Measurements from ENCODE around the gene XXYLT1.

The XXYLT1 gene

DNA sequence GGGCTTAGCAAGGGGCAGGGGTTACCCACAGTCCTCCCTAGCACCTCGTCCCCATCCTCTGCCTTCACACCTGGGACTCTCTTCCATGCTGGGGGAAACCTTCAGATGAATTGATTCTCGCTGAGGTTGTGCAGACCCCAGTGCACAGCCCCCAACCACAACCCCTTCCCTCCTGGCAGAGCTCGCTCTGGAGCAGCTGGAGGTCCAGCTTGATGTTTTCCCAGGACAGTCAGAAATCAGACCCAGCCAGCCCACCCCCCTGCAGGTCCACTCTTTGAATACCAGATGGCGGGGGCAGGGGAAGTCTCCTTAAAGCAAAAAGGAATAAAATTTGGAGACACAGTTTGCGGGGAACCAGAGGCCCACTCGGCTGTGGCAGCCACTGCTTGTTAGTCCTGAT lies 234.4 kb downstream of the XXYLT1 start:
- DNase-seq = no peak

DNA sequence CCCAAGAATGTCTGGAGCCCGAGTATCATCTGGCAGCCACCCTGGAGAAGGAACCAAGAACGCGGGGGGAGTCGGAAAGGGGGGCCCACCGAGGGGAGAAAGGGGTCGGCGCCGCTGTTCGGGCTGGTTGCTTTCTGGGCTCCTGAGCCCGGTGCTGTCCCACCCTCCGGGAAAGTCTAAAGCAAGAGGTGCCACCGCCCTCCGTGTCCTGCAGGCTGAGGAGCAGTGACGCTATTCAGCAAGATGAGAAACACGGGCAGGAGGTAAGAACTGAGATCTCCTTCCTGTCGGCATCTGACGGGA lies 234.8 kb downstream of the XXYLT1 start:
- DNase-seq = no peak

DNA sequence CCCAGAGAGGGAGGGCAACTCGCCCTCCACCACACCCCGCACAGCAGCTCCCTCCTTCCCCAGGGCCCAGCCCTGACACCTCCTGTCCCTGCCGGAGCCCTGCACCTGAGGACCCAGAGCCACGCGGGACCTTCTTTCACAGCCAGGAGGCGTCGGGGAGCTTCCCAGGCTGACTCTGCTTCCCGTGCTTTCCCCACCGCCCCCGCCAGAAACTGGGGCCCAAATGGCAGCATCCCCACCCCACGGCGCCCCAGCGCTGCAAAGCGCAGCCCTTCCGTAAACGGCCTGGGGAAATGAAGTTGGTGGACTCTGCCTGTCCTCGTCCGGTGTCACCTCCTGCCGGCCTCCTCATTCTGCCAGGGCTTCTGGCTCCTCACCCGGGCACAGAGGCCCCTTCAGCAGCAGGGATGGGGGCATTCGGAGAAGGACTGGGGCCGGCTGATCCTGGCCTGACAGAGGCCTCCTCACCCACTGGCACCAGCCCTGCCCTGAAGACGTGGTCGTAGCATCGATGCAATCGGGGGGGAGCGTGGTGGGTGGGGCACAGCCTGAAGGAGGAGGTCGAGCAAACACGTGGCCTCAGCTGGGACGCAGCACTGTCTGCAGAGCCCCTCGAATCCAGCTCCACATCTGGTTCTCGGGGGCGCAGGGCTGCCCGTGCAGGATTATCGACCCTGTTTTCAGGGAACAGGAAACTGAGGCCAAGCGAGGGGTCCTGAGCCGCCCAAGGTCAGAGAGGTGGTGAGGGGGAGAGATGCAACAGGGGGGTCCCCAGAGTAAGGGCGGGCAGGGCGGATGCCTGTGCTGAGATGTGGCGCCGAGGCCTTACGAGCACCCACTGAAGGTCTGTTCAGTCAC lies 235.4 kb downstream of the XXYLT1 start:
- DNase-seq = no peak

DNA sequence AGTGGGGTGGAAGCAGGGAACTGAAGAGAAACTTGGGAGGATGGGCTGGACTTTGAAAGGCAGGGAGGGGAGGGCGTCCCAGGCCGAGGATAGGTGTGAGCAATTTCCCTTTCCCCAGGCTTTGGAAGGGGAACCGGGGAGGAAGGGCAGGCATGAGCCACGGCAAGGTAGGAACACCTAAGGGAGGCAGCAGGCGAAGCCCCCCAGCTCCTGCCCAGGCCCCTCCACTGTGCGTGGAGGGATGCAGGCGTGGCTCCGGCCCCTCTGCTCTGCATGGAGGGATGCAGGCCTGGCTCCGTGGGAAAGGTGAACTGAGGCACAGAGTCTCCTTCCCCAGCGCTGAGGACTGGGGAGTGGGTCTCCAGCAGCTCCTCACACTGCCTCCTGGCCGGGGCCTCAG lies 236.4 kb downstream of the XXYLT1 start:
- DNase-seq = no peak

DNA sequence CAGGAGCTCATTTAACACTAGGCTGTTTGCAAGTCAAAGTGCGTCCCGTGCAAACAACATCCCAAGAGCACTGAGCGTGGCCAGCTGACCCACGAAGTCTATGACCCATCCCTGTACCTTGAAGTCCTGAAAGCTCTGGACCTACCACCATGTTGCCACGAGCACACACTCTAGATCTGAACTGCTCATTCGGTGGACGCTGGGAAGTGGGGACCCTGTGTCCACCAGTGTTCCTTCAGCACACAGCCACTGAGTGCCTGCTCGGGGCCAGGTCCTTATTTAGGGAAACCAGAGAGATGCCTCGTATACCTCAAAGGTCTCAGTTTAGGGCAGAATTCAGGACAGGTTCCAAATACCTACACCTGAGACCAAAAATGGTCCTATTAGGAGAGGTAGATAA lies 236.9 kb downstream of the XXYLT1 start:
- DNase-seq = no peak

DNA sequence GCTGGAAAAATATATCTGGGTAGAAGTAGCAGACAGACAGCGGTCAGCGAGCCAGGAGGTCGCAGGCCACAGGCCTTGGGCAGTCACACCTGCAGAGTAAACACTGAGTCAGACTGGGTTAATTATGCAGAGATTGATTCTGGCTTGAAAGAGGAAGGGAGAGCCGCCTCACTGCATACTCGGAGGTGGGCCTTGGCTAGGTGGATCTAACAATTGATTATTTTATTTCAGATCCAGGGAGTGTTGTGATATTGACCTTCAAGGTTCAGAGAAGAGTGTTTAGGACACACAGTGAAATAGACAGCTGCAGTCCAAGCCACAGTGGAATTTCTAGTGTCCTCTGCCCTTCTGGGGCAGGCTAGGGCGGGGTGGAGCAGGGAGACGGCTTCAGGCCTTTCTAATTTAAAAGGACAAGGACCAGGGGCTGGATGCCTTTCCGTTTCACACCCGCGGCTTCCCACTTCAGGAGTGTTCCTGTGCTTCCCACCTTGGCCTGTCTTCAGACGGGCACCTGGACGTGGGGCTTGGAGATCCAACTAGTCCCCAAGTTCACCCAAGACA lies 237.3 kb downstream of the XXYLT1 start:
- DNase-seq = no peak

DNA sequence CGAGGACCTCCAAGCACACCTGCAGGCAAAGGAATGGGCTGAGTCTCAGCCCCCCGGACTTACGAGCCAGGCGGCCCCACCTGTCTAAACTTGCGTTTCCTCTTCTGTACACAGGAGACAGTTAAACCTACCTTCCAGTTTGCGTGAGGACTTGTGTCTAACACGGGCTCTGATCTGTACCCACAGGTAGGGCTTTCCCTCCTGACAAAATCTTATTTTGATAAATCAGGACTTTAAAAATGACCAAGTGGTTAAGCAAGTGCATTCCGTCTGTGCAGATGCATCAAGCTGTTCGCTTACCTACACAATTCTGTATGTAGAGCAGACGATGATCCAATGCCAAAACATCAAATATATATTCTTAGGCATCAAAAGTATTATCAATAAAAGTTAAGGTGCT lies 238.0 kb downstream of the XXYLT1 start:
- DNase-seq = no peak

DNA sequence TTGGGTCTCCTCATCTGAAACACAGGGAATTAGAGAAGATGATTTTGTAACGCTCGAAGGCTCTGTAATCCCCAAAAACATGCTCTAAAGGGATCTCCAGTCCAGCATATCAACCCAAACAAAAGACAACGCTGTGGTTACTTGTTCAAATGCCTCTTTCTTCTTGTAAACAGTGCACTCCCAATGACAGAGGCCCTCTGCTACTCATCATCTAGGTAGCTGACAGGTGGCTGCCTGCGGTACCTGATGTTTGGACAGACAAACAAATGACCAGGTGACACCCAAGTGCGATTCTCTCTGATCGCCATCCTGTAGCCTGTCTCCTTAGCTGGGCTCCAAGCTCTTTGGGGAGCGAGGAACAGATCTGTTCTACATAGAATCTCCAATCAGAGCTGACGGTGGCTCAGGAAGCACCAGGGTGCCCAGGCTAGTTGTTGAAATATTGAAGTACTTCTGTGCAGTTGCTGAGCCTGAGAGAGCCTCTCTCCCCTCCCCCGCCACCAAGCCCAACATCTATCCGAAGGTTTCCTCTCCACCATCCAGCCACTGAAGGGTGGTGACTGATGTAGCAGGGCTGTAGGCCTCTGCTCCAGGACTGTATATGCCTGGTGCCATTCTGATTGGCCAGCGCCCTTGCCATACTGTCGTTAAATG lies 238.7 kb downstream of the XXYLT1 start:
- DNase-seq = no peak

DNA sequence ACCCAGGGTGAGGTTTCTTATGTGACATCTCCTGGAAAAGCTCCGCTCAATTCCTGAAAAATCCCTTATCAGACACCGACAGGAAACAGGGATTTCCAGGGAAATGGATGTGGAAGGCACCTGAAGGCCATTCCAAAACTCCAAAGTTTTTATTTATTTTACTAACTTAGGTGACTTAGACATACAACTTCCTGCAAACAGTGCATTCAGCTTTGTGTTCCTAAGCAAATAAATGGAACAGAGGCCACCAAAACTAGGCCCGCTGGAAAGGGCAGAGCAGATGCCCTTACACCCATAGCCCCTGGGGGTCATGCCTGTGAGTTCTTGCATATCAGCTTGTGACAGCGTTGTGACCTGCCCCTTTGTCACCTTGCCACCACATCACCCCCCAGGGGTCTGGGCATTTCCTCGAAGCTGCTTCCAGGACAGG lies 239.4 kb downstream of the XXYLT1 start:
- no peak for DNase-seq

DNA sequence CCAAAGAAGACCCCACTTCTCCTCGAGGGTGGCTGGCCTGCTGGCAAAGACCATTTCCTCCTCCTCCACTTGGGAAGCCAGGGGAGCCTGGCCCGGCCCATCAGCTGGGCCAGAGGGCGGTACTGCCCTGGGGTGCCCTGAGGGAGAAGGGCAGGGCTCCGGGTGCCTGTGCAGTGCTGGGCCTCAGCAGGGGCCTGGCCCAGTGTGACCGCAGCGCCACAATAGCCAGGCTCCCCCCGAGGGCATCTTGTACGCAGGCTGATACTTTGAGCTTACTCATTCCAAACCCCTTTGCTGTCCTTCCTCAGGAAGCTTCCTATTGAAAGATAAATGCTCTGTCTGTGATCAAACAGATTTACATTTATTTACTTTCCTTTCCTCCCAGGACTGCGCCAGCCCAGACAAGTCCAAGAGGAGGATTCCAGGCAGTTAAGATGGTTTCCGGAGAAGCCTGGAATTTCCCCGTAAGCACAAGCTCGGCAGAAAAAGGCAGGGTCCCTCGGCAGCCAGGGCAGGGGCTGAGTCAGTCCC lies 240.1 kb downstream of the XXYLT1 start:
- no peak for DNase-seq

DNA sequence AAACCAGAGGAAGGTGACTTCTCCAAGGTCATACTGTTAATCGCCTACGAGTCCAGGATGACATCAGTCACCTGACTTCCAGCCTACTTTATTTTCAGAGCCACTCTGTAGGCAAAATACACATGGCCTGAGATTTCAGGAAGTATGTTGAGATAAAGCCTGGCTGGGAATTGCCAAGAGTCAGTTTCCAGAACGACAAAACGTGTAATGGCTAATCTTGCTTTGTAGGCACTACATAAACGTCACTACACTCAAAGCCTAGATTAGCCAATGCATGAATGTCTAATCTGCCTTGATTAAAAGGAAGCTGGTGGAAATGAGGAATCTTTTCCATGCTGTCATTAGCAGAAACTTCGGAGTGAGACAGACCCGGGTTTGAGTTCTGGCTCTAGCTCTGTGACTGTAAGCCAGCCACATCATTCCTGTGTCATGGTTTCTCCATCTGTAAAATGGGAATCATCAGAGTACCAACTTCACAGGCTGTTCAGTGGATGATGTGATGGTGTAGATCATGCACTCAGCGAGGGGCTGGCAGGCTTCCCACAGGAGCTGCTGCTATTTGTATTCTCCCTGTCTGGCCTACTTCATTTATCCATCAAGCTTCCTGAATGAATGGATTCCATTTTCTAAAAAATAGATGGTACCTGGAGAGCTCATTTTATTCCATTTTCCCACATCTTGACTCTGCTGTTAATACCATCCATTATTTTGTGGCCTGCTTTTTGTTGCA lies 241.9 kb downstream of the XXYLT1 start:
- no peak for DNase-seq

DNA sequence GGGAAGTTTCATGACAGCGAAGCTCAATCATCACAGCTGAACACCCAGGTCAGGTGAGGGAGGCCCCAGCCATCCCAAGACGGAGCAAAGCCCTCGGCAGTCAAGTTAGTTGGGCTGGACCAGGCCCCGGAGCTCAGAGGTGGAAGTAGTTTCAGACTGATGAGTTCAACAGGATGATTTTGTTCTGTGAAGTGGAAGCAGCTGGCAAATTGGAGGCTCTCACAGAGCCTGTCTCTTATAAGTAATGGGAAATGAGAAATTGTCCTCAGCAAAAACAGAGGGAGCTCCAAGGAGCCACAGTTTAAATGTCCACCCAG lies 245.1 kb downstream of the XXYLT1 start:
- DNase-seq = no peak

DNA sequence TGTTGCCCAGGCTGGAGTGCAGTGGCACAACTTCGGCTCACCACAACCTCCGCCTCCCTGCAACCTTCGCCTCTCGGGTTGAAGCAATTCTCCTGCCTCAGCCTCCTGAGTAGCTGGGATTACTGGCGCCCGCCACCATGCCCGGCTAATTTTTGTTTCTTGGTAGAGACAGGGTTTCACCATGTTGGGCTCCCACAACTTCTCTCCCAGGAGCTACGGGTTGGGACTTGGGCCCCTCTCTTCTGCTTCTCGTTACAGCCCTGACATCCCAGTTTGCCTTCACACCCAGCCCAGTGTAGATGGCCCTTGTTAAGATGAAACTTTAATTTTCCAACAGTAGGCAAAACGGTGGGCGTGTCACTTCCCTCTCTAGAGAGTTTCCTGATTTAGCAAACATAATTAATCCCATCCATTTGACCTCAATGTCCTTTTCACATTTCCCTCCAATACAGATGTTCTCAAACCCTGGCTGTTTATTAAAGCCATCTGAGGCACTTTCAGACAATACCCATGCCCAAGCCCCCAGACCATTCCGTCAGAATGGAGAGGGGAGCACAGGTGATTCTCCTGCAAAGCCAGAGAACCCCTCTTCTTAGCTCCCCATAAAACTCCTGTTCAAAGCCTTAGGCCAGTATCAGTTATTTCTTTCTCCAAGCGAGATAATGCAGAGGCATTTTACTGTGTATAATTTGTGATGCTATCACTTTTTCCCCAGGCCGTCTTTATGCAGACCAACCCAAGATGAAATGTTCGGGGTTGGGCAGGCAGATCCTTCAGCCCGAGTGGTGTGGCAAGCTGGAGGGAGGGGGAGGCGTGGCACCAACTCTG lies 245.7 kb downstream of the XXYLT1 start:
- DNase-seq = no peak

DNA sequence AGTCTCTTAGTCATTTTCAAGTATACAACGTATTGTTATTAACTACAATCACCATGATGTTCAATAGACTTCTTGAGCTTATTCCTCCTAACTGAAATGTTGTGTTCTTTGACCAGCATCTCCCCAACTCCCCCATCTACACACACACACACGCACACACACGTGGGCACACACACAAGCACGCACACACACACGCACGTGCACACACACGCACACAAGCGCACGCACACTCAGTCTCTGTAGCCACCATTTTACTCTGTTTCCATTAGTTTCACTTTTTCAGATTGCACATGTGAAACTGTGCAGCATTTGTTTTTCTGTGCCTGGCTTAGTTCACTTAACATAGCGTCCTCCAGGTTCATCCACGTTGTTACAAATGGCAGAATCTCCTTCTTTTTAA lies 247.0 kb downstream of the XXYLT1 start:
- no peak for DNase-seq

DNA sequence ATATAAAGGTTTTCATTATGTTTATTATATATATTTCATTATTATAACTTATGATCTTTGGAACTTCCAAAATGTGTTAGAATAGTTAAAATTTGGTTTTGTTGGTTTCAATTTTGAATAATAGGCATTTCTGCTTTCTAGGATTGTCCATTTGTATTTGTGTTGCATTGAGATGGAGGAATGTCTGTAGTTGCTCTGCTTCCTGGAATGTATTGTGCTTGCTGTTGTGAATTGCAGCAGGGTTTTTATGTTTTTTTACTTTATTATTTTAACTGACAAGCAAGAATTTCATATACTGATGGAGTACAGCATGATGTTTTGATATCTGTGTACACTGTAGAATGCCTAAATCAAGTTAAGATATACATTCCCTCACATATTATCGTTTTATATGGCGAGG lies 247.4 kb downstream of the XXYLT1 start:
- DNase-seq = no peak

DNA sequence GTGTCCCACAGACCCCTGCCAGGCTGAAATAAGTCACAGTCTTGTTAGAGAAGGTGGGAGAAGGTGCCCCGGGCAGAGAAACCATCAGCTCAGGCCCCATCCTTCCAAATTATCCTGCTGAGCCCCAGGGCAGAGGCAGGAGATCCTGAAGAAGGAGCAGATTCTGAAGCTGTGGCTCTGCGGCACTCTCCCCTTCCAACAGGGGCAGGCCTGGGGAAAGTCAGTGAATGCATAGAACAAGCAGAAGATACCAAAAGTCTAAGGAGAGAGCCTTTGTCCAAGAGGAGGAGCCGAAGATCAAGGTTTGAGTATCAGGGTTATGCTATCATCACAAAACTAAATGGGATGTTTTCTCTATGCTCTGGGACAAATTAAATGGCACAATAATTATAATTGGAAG lies 249.3 kb downstream of the XXYLT1 start:
- DNase-seq = no peak

DNA sequence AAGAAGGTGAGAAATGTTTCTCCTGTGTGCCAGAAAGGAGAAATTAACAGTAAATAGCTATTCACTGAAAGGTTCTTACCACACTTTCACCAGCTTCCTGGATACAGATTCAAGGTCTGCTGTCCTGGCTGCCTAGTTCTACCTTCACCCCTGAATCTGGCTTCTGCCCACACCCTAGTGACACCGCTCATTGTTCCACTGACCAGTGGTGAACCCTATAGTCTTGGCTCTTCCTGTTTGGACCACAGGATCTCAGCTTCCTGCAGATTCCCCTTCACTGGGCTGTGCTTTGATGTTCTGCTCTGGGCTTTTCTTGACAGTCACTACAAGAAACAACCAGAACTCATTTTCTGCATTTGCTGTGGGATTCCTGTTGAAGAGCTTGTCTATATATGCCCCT lies 250.0 kb downstream of the XXYLT1 start:
- no peak for DNase-seq

DNA sequence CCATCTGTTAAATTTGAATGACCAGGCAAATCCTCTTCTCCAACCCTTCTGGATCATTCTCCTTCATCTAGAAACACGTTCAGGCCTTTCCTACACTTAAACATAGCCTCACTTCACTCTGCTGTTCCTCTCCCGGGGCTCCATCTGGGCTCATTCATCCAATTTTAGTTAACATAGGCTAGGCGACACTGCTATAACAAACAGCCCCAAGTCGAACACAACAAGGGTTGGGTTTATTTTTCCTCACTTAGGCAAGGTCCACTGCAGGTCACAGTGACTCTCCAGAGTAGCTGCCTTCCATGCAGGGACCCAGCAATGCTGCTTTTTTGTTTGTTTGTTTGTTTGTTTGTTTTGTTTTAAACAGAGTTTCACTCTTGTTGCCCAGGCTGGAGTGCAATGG lies 250.8 kb downstream of the XXYLT1 start:
- no peak for DNase-seq

DNA sequence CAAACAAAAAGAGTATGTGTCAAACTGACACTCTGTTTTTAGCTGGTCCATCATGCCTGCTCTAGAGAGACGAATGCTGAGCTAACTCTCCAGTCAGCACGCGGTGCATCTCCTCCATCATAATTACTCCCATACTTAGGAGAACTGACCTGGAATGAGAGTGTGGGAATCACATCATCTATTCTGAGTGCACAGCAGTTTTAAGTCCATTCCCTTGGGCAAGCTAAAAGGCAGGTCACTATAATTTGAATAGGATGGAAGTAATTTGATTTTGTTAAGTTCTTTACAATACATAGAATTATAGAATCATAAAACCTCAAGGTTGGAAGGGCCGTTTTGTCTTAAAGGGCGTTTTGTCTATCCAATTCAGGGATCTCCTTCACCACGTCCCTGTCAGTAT lies 251.6 kb downstream of the XXYLT1 start:
- DNase-seq = no peak

Measured in NCI-H1105 treated with DMSO at 0.1 percent for 48 hours (cell line).